ENCODE measurements around the gene FBXO31.
"Not testable (repeated sequence)": the region's sequence is repeated elsewhere in the genome, so short reads cannot be mapped to it uniquely, and the experiment has no call there.

The FBXO31 gene

DNA sequence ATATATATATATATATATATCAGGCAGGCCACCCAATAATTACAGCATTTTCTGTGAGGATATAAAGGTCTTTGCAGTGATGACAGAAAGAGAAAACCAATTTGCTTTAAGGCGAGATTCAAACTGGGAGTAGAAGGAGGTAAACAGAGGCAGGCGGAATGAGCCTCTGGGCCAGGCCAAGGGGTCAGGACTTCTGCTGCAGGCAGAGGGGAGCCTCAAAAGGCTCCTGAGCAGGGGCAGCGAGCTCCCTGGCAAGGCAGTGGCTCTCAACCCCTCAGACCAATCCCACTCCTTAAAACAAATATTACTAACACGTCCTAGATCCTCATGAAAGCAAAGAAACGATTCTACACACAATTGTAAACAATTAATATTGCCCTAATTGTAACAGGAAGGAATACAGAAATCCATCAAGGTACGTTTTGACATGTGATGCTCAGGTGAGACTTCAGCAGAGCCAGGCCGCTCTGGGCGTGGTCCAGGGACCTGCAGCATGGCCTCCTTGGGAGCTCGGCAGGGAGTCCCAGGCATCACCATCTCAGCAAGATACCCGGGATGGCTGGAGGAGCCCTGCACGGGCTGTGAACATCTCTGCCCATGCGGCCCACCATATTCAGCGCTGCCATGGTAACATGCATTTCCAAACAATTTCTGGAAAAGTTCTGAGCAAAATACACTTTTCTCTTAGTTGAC, 18.4 kb downstream of the FBXO31 start:
- Histone ChIP-seq H3K4me1 (ENCODE audit: control insufficient read depth, low read depth, low read length) (peaks cover 4% of the 10 kb centered on the region), H3K9me3 (ENCODE audit: control insufficient read depth, low read depth, low read length) (no peaks in the 10 kb centered on the region), H3K4me3 (ENCODE audit: low read length) (no peak overlapping the region), H3K36me3 (ENCODE audit: control insufficient read depth, low read depth, low read length) (peaks cover 3% of the 10 kb centered on the region), H3K27ac (ENCODE audit: low read length) (no peak overlapping the region), H3K27me3 (ENCODE audit: control insufficient read depth, insufficient read depth, low read length) (no peaks in the 10 kb centered on the region), H3K9ac (ENCODE audit: low read length) (no peak overlapping the region)

DNA sequence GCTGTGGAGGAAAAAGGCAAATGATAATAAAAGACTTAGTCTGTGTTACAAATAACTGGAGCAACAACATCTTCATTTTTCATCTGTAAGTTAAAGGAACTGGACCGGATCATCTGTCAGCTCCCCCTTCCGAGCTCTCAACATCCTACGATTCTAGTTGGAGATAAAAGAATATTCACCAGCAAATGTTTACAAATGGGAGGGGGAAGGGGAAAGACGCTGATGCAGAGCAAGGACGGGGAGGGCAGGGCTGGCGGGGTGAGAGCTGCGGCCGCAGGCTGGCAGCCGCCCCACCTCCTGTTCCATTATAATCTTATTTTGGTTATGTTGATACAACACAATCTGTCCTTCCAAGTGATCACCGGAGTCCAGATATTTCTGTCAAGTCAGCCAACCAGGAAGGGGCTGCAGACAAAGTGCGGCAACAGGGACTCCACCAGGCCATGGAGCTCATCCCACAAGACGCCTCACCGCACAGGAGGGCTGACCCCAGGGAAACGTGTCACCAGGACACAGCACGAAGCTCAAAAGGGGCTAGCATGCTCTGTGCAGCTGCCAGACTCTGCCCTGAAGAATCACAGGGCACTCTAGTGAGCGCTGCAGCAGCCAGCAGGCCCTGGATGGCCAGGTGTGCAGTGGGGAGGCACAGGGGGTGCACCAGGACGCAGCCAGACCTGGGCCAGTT, 19.7 kb downstream of the FBXO31 start:
- no peaks in the 10 kb centered on the region for H3K27me3 ChIP-seq (ENCODE audit: control insufficient read depth, insufficient read depth, low read length)
- H3K9me3 ChIP-seq (ENCODE audit: control insufficient read depth, low read depth, low read length), result no peaks in the 10 kb centered on the region
- peaks cover 4% of the 10 kb centered on the region for H3K36me3 ChIP-seq (ENCODE audit: control insufficient read depth, low read depth, low read length)
- H3K4me1 ChIP-seq (ENCODE audit: control insufficient read depth, low read depth, low read length), result no peaks in the 10 kb centered on the region
- H3K4me3 ChIP-seq (ENCODE audit: low read length), result no peak overlapping the region
- H3K9ac ChIP-seq (ENCODE audit: low read length), result no peak overlapping the region
- no peak overlapping the region for H3K27ac ChIP-seq (ENCODE audit: low read length)

DNA sequence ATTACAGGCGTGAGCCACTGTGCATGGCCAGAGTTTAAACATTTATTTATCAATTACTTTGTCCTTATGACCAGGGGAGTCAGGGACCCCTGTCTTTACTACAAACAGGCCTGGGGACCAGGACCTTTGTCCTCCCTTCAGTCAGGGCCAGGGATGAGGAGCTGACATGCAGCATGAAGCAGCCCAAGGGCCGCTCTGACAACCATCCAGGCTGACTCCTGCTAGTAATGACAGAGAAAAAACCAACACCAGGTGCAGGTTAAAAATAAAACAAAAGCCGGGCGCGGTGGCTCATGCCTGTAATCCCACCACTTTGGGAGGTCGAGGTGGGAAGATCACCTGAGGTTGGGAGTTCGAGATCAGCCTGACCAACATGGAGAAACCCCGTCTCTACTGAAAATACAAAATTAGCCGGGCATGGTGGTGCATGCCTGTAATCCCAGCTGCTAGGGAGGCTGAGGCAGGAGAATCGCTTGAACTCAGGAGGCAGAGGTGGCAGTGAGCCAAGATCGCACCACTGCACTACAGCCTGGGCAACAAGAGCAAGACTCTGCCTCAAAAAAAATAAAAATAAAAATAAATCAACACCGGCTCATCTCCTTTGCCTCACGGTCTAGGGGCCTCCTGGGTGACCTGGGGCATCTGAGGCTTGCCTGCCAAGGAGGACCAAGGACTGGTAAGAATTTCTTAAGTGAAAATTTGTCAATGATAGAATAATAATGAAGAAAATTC, 20.6 kb downstream of the FBXO31 start:
- H3K9me3 ChIP-seq (ENCODE audit: control insufficient read depth, low read depth, low read length); H3K27ac ChIP-seq (ENCODE audit: low read length); H3K27me3 ChIP-seq (ENCODE audit: control insufficient read depth, insufficient read depth, low read length); H3K4me1 ChIP-seq (ENCODE audit: control insufficient read depth, low read depth, low read length); H3K4me3 ChIP-seq (ENCODE audit: low read length); H3K9ac ChIP-seq (ENCODE audit: low read length): not testable (repeated sequence)
- peaks cover 11% of the 10 kb centered on the region for H3K36me3 ChIP-seq (ENCODE audit: control insufficient read depth, low read depth, low read length)

DNA sequence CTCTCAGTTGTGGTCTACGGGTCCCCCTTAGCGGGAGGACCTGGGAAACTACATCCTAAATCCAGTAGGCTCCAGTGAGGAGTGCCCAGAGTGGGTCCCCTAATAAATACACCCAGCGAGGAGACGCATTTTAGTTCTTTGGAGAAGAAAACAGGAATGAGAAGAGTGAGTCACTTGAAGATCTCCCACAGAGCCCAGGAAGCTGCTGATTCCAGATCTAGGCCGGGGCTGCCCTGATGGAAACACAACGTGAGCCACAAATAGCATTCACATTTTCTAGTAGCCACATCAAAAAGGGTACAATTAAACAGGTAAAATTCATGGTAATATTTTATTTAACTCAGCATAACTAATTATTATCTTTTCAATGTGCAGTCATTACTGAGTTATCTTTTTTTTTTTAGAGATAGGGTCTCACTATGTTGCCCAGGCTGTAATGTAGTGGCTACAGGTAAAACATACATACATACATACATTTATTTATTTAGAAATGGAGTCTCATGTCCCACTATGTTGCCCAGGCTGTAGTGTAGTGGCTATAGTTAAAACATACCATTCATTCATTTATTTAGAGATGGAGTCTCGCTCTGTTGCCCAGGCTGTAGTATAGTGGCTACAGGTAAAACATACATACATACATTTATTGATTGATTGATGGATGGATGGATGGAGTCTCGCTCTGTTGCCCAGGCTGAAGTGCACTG, 21.5 kb downstream of the FBXO31 start:
- H3K9ac ChIP-seq (ENCODE audit: low read length), result no peak overlapping the region
- H3K36me3 ChIP-seq (ENCODE audit: control insufficient read depth, low read depth, low read length), result peaks cover 11% of the 10 kb centered on the region
- H3K4me1 ChIP-seq (ENCODE audit: control insufficient read depth, low read depth, low read length), result no peaks in the 10 kb centered on the region
- H3K27me3 ChIP-seq (ENCODE audit: control insufficient read depth, insufficient read depth, low read length), result no peaks in the 10 kb centered on the region
- no peaks in the 10 kb centered on the region for H3K9me3 ChIP-seq (ENCODE audit: control insufficient read depth, low read depth, low read length)
- no peak overlapping the region for H3K4me3 ChIP-seq (ENCODE audit: low read length)
- H3K27ac ChIP-seq (ENCODE audit: low read length), result no peak overlapping the region

DNA sequence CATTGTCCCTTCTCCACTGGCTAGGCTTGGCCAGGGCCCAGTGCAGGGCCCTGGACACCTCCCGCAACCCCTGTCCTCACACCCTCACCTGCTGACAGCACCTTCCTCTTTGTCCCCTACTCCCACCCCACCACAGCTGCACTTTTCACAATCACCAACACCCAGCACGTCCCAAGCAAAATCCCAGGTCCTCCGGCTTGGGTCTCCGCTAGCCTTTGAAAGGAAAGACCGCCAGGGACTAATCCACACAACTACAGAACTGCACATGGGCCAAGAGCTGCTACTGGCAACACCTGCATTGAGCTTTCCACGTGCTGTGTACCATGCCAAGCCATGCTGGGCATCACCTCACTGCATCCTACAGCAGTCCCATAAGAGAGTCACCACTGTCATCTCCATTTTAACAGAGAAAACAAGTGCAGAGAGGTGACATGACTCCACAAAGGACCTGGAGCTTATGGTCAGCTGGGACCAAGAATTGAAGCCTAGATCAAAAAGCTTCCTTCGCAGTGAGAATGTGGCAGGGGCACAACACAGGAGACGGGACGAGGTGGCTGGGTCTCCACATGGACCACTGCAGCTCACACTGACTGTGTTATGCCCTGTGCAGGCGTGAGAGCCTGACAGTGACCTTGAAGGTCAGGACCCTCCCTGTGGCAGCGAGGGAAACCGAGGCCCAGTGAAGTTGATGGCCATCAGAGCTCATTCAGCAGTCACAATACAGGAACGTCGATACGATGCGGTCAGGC, 22.5 kb downstream of the FBXO31 start:
- Histone ChIP-seq H3K9ac (ENCODE audit: low read length) (no peak overlapping the region), H3K4me3 (ENCODE audit: low read length) (no peak overlapping the region), H3K4me1 (ENCODE audit: control insufficient read depth, low read depth, low read length) (no peaks in the 10 kb centered on the region), H3K36me3 (ENCODE audit: control insufficient read depth, low read depth, low read length) (peaks cover 11% of the 10 kb centered on the region), H3K27ac (ENCODE audit: low read length) (no peak overlapping the region), H3K27me3 (ENCODE audit: control insufficient read depth, insufficient read depth, low read length) (no peaks in the 10 kb centered on the region), H3K9me3 (ENCODE audit: control insufficient read depth, low read depth, low read length) (no peaks in the 10 kb centered on the region)

DNA sequence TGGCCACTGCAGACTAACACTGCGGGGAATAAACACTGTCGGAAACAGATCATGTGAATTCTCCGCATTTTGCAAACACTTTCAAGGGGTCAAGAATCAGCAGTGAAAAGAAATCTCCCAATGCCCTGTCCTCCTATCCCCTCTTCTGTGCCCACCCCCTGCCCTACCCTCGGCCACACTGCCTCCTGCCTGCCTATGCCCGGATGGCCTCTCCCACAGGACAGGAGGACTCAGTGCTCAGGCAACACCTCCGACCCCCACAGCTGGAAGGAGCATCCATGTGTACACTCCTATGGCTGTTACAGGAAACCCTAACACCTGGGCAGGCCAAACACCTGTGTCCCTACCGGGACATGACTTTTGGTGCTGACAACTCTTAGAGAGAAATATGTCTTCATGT, 24.5 kb downstream of the FBXO31 start:
- H3K27ac ChIP-seq (ENCODE audit: low read length), result no peak overlapping the region
- H3K36me3 ChIP-seq (ENCODE audit: control insufficient read depth, low read depth, low read length), result peaks cover 11% of the 10 kb centered on the region
- H3K9ac ChIP-seq (ENCODE audit: low read length), result no peak overlapping the region
- H3K27me3 ChIP-seq (ENCODE audit: control insufficient read depth, insufficient read depth, low read length), result no peaks in the 10 kb centered on the region
- H3K4me1 ChIP-seq (ENCODE audit: control insufficient read depth, low read depth, low read length), result no peaks in the 10 kb centered on the region
- H3K4me3 ChIP-seq (ENCODE audit: low read length), result no peak overlapping the region
- H3K9me3 ChIP-seq (ENCODE audit: control insufficient read depth, low read depth, low read length), result no peaks in the 10 kb centered on the region

DNA sequence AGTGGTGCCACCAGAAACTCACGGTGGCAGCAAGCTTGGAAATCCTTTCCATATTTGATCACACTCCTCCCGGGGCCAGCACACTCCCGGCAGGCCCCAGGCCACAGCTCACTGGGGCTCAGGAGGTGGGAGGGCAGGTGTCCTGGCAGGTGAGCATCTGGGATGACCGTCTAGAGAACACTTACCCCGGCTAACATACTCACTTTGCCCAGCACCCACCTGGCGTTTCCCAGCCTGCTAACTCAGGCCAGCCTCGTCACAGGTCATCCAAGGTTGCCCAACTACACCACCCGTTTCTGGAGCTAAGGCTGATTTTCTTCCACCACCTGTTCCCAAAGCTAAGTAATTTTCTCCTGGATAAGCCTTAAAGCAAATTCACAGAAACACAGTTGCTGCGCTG, 24.9 kb downstream of the FBXO31 start:
- no peaks in the 10 kb centered on the region for H3K4me1 ChIP-seq (ENCODE audit: control insufficient read depth, low read depth, low read length)
- H3K9me3 ChIP-seq (ENCODE audit: control insufficient read depth, low read depth, low read length), result no peaks in the 10 kb centered on the region
- no peak overlapping the region for H3K27ac ChIP-seq (ENCODE audit: low read length)
- no peak overlapping the region for H3K9ac ChIP-seq (ENCODE audit: low read length)
- H3K4me3 ChIP-seq (ENCODE audit: low read length), result no peak overlapping the region
- H3K27me3 ChIP-seq (ENCODE audit: control insufficient read depth, insufficient read depth, low read length), result no peaks in the 10 kb centered on the region
- peaks cover 11% of the 10 kb centered on the region for H3K36me3 ChIP-seq (ENCODE audit: control insufficient read depth, low read depth, low read length)

DNA sequence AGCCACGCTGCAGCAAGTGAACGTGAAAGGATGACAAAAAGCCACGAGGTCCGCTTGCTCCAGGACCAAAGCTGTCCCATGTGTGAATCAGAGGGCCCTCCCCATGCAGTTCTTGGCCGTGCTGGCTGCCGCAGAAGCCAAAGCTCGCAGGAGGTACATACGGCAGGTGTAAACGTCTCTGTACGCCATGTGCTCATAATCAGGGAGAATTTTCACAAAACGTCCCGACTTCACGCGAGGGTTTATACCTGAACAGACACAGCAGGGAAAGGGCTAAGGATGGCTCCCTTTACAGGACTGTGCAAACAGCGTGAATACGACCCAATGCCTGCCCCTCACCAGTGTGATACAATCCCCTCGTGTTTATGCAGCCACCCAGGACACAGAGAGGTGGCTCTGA, 25.3 kb downstream of the FBXO31 start:
- H3K4me1 ChIP-seq (ENCODE audit: control insufficient read depth, low read depth, low read length), result no peaks in the 10 kb centered on the region
- H3K4me3 ChIP-seq (ENCODE audit: low read length), result no peak overlapping the region
- no peak overlapping the region for H3K27ac ChIP-seq (ENCODE audit: low read length)
- no peak overlapping the region for H3K9ac ChIP-seq (ENCODE audit: low read length)
- no peaks in the 10 kb centered on the region for H3K9me3 ChIP-seq (ENCODE audit: control insufficient read depth, low read depth, low read length)
- peaks cover 11% of the 10 kb centered on the region for H3K36me3 ChIP-seq (ENCODE audit: control insufficient read depth, low read depth, low read length)
- H3K27me3 ChIP-seq (ENCODE audit: control insufficient read depth, insufficient read depth, low read length), result no peaks in the 10 kb centered on the region

DNA sequence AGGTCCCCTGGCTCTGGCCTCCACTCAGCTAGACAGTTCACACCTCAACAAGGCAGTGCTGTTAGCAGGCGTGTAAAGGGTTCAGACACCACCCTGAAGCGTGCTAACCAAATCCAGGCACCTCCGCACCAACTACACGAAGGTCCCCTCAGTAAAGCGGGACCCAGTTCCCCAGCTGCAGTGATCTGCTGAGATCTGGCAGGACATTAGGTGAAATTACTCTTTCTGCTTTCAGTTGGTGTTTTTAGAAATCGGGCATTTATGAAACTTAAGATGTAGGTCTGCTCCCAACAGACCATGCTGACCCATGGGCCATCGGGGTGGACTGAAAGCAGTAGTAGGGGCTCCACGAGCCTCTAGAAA, 27.1 kb downstream of the FBXO31 start:
- Histone ChIP-seq H3K4me3 (ENCODE audit: low read length) (no peak overlapping the region), H3K36me3 (ENCODE audit: control insufficient read depth, low read depth, low read length) (peaks cover 11% of the 10 kb centered on the region), H3K9ac (ENCODE audit: low read length) (no peak overlapping the region), H3K27ac (ENCODE audit: low read length) (no peak overlapping the region), H3K9me3 (ENCODE audit: control insufficient read depth, low read depth, low read length) (no peaks in the 10 kb centered on the region), H3K27me3 (ENCODE audit: control insufficient read depth, insufficient read depth, low read length) (no peaks in the 10 kb centered on the region), H3K4me1 (ENCODE audit: control insufficient read depth, low read depth, low read length) (no peaks in the 10 kb centered on the region)

DNA sequence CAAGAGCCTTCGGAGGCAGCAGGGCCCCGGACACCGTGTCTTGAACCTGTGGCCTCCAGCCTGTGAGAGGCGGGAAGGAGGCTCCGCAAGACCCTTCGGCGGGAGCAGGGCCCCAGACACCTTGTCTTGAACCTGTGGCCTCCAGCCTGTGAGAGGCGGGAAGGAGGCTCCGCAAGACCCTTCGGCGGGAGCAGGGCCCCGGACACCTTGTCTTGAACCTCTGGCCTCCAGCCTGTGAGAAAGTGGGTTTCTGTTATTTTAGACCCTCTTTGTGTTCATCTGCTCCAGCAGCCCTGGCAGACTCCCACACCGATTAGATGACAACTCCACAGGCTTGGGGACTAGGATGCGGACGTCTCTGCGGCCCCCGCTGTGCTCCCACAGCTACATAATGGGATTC, 30.0 kb downstream of the FBXO31 start:
- Histone ChIP-seq H3K4me3 (ENCODE audit: low read length) (no peak overlapping the region), H3K27ac (ENCODE audit: low read length) (no peak overlapping the region), H3K27me3 (ENCODE audit: control insufficient read depth, insufficient read depth, low read length) (no peaks in the 10 kb centered on the region), H3K4me1 (ENCODE audit: control insufficient read depth, low read depth, low read length) (no peaks in the 10 kb centered on the region), H3K9me3 (ENCODE audit: control insufficient read depth, low read depth, low read length) (no peaks in the 10 kb centered on the region), H3K36me3 (ENCODE audit: control insufficient read depth, low read depth, low read length) (peaks cover 7% of the 10 kb centered on the region), H3K9ac (ENCODE audit: low read length) (no peak overlapping the region)

DNA sequence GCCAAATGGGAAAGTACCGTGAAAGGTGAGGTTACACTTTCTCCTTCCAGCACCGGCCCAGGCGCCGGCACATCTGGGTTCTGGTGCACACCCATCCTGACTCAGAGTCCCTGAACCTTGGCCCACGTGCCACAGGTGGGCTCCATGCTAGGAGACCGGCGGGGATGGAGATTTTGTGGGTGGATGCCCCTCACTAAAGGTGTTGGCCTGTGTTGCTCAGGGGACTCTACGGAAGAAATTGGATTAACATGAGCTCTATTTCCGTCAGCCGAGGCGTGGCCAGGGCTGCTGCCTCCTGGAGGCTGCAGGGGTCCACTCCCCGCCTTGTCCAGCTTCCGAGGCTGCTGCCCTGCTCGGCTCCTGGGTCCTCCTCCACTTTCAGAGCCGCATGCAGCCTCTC, 30.8 kb downstream of the FBXO31 start:
- Histone ChIP-seq H3K27ac (ENCODE audit: low read length) (no peak overlapping the region), H3K9ac (ENCODE audit: low read length) (no peak overlapping the region), H3K27me3 (ENCODE audit: control insufficient read depth, insufficient read depth, low read length) (no peaks in the 10 kb centered on the region), H3K36me3 (ENCODE audit: control insufficient read depth, low read depth, low read length) (no peaks in the 10 kb centered on the region), H3K9me3 (ENCODE audit: control insufficient read depth, low read depth, low read length) (no peaks in the 10 kb centered on the region), H3K4me3 (ENCODE audit: low read length) (no peak overlapping the region), H3K4me1 (ENCODE audit: control insufficient read depth, low read depth, low read length) (no peaks in the 10 kb centered on the region)
